ENCODE results near the gene NRG3. TPM values are rescaled to one million over a fixed set of nuclear protein-coding genes. Genes with fewer than 3 reads are reported as not detected.
A peak's percentile ranks its signal among the peaks of the same experiment; 100 is the strongest.

Gene NRG3
- polyA plus RNA-seq (ENCODE audit: insufficient read length), result 18.0 TPM
- long read RNA-seq, donor 1, result 0 reads
- long read RNA-seq, donor 2, result 0 reads
- long read RNA-seq, donor 3, result 0 reads
- long read RNA-seq, donor 4, result 0 reads
- long read RNA-seq, donor 5, result 0 reads
- long read RNA-seq, donor 6, result 0 reads
- long read RNA-seq, donor 7, partial matches to known transcripts, result 0 of 1 reads
- long read RNA-seq, donor 7, other reads (novel, unspliced or antisense), result 0 of 1 reads
- long read RNA-seq, donor 8, result 0 reads

DNA sequence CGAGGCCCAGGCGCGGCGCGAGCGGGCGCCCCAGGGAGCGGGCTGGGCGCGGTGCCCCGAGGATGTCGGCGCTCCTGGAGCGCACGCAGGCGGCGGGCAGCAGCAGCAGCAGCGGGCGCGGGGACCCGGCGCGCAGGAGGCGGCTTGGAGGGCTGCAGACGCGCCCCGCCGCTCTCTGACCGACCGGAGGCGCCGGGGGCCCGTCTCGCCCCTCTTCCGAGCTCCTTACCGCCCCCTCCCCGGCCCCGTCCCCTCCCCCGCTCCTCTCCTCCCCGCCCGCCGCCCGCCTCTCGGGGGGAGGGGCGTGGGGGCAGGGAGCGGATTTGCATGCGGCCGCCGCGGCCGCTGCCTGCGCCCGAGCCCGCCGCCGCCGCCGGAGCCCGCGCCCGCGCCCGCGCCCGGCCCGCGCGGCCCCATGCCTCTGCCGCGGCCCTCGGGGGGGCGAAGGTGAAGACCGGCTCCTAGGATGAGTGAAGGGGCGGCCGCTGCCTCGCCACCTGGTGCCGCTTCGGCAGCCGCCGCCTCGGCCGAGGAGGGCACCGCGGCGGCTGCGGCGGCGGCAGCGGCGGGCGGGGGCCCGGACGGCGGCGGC is at the start of gene NRG3:
TSS of gene NRG3 (plus strand) at position 320 of the 592 bp plus-strand sequence.
- no peak for DNase-seq

DNA sequence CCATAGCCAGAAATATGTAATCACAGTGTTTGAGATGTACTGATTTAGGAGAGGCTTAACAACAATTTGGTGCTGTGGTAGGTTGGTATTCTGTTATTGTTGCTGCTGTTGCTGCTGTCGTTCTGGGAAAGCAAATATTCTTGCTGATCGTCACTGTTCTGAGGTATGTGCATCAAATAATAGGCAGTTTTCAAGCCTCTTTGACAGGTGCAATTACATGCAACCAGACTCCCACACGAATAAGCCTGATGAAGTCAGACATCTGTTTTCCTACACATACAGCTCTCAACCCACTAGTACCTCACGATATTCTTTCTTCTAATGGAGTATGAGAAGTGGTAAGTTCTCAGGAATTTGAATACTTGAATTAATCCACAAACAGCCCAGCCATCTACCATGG is 46.7 kb upstream of the NRG3 start:
- no peak for DNase-seq

DNA sequence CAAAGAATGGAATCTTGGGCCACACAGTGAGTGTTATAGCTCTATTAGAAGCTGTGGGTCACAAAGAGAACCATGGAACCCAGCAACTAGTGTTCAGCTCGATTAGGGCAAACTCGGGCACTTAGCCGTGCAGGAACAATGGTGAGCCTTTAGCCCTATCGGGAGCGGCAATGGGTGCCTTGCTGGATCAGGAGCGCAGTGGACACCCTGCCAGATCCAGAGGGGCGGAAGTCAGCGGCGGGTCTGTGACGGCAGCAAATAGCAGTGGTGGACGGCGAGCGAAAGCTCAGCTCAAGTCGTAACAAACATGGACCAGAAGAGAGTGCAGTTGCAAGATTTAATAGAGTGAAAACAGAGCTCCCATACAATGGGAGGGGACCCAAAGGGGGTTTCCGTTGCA is 43.9 kb upstream of the NRG3 start:
- DNase-seq, result no peak

DNA sequence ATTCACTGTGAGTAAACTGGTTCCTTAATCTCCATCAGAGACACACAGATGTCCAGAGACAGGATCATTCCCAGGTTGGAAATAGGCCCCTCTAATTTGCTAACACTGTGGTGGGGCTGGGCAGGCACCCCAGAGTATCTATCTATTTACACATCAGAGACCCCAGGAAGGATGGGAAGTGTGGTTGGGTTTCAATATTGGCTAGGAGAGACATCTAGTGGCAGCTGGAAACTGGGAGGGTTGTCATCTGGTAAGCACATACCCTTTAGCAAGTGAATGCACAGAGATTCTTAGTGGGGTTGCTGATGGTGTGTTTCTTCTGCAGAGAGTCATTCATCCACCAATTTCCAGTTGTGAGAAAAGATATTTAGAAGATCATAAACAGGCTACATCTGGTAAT is 36.0 kb upstream of the NRG3 start:
- DNase-seq, result peak; percentile 26

DNA sequence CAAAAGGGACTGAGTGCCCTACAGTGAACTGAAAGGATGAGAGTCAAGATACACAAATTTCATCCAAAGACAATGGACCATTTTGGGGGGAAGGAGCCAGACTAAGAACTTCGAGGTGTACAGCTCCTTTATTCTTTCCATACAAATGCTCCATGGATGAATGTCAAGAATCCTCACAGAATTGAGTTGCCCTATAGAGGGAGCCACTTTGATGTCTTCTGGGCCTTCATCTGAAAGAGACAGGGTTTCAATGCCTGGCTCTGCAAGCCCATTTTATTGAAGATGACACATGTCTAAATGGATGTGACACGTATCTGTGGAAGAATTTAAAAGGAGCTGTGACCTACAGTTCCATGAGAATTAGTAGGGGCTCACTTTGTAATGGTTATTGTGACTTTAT is 32.0 kb upstream of the NRG3 start:
- no peak for DNase-seq

DNA sequence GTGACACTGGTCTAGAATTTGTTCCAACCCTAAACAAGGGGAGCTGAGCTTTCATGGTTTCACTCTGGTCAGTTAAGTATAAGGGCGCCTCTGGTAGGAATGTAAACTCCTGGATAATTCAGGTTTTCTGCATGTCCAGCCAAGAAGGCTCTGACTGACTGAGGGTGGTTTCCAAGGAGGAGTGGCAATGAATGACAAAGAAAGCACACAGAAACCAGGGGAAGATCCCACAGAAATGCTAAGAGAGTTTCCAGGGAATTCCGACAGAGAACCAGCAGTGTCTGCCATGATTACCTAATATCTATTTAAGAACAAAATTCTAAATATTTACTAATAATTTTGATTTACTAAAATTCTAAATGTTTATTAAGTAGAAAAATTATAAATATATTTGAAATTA is 27.3 kb upstream of the NRG3 start:
- DNase-seq, result no peak

DNA sequence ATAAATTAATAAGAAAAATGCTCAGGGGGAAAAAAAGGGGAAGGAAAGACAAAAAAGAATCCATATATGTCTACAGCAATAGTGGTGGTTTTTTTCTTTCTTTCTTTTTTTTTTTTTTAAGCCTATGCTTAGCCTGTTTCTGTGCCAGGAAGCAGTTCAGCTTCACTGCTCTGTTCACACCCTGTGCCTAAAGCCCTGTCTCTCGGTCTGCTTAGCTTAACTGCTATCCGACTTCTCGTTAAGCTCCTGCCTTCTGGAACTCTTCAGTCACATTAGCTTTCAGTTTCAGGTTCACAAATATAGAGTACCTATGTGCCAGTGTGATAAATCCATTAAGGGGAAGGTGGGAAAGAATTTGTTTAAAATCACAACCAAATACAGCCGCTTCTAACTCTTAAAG is 26.5 kb upstream of the NRG3 start:
- no peak for DNase-seq

DNA sequence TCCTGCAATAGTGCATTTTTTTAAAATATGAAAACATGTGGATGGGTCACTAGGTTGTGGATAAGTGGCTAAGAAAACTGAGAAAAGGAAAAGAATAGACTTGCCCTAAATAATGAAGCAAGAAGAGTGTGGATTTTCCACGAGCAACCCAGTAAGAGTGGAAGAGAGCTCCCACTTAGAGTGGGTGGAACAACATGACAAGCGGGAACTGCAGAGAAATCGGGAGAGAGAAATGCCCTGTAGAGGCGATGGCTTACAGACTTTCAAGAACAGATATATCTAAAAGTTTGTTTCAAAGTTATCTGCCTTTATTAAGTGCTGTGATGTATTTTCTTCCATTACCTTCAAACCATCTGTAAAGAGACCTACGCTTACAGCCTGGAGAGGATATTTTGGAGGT is 26.1 kb upstream of the NRG3 start:
- DNase-seq, result no peak

DNA sequence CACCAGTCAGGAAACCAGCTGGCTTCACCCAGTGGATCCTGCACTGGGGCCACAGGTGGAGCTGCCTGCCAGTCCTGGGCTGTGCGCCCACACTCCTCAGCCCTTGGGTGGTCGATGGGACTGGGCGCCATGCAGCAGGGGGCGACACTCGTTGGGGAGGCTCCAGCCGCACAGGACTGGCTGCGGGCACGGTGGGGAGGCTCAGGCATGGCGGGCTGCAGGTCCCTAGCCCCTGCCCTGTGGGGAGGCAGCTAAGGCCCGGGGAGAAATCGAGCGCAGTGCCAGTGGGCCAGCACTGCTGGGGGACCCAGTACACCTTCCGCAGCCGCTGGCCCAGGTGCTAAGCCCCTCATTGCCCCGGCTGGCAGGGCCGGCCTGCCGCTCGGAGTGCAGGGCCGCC is 12.4 kb upstream of the NRG3 start:
- DNase-seq, result no peak

DNA sequence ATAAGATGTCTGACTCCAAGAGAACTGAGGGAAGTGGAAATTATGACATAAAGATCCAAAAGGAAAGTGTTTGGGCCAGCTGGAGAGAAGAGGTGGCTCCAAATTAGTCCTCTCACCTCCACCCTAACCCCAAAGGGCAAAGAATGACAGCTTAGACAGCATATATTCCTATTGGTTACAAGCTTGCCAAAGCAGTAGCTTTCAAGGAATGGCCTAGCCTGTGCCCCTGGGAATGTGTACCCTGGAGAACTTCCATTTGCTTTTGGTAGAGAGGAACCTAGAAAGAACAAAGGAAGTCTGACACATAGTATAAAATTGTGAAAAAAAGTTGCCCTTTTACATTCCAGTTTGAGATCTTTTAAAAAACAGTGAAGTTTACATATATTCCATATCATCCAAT is 11.2 kb upstream of the NRG3 start:
- no peak for DNase-seq

DNA sequence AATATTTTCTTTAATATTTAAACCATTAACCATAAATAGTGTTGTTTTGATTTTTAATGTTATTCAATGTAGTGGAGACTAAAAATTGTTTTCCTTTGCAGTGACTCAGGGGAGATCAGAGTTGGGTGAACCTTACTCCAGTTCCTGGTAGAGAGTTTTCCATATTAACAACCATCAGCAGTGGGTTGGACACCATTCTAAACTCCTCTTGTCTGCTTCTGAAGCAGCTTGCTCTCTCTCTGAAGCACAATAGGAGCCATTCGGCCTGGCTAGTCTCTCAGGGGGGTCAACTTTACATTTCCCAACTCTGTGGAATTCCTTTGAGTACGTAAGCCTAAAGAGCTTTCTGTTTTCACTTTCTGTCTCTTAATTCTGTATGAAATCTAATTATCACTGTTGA is 9.4 kb upstream of the NRG3 start:
- no peak for DNase-seq

DNA sequence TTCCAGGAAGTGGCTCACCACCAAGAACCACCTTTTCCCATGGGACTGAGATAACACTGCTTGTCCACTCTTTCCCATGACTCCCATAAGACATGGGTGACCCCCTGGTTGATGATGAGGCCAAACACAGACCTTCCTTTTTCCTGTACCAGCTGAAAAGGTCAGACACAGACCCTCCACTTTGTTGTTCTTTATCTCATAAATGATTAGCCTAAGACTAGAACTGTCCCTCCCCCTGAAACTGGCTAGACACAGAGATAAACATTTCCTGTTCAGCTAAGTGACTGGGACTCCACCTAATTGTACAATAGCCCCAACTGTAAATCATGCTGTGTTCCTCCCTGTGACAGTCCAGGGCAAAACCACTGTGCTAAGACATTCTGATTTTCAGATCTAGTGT is 8.2 kb upstream of the NRG3 start:
- no peak for DNase-seq

DNA sequence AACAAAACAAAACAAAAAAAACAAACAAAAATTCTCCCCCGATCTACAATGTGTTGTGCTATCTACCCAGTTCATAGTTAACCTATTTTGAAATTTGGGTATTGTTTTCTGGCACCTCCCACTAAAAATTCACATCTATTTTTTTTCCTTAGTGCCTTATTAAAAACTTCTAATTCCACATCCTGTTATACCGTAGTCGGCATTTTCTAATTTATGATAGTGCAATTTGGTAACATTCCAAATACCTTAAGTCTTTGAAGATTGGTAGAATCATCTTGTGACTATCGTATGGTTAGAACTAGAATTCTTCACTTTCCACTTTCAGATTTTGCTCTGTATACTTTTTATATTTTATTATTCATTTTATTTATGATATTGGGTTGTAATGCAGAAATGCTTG is 4.5 kb upstream of the NRG3 start:
- no peak for DNase-seq

DNA sequence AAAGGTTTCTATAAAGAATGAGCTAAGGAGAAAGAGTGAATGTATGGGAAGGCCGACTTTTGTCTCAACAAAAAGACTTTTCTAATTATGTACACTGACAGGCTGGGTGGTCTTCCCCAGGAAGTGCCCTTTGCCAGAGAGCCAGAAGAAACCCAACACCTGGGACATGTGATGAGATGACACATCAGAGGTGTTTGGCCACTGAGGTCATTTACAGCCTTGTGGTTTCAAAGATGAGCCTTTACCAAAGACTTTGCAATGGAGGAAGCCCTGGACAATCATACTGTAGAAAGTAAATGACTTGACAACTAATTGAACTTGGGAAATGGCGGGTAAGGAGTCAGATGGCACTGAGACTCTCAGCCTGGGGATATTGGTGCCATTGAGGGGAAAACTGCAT is 3.4 kb upstream of the NRG3 start:
- no peak for DNase-seq

DNA sequence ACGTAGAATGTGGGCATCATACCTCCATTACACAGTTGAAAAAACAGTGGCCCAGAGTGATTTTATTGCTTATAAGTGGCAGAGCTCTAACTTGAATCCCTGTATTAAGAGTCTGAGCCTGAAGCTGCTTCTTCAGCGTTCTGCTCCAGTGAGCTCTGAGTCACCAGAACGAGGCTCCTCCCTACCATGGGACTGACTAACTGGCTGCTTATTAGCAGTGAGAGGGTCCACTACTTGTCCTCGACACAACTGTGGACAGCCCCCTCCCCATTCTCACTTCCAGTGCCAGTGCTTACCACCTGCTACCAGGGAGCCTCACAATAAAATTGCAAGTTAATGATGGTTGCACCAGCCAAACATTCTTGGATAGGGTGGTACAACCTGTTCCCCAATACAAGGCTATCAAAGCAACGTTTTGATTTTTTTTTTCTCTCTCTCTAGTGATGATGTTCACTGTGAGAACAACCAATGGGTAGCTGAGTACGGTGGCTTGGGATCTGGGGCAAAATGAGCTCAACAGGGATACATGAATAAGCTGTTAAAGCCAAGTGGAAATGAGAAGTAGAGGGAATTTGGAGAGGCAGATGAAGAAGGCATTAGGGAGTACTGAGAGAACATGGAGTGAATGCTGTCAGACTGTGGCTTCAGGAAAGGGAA is 2.7 kb upstream of the NRG3 start:
- no peak for DNase-seq

DNA sequence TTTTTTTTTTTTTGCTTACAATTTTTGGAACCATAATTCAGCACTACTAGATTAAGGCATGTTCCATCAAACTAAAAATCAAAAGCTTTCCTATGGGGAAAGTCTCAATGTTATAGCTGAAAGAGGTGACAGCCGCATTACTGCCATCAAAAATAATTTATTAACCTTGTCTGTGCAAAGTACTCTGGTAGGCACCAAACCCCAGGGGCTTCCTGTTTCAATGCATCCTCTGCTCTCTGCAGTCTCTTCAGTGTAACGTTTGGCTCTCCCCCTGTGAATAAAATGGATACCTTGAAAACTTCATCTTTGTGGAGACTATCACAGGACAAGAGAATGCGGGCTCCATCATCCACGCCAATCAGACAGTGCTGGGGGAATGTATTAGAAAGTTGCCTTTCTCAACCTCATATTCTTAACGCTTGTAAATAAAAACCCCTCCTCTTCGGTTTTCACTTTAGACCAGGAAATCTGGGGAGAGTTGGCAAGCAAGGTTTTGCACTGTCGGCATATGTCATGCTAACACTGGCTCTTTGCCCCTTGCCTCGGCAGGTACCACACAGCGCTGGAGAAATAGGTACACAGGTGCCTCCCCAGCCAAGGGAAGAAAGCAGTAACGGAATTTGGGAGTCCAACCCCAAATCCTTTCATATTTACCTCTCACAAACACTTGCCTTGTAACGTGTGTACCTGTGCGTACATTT is 1.6 kb upstream of the NRG3 start:
- no peak for DNase-seq

DNA sequence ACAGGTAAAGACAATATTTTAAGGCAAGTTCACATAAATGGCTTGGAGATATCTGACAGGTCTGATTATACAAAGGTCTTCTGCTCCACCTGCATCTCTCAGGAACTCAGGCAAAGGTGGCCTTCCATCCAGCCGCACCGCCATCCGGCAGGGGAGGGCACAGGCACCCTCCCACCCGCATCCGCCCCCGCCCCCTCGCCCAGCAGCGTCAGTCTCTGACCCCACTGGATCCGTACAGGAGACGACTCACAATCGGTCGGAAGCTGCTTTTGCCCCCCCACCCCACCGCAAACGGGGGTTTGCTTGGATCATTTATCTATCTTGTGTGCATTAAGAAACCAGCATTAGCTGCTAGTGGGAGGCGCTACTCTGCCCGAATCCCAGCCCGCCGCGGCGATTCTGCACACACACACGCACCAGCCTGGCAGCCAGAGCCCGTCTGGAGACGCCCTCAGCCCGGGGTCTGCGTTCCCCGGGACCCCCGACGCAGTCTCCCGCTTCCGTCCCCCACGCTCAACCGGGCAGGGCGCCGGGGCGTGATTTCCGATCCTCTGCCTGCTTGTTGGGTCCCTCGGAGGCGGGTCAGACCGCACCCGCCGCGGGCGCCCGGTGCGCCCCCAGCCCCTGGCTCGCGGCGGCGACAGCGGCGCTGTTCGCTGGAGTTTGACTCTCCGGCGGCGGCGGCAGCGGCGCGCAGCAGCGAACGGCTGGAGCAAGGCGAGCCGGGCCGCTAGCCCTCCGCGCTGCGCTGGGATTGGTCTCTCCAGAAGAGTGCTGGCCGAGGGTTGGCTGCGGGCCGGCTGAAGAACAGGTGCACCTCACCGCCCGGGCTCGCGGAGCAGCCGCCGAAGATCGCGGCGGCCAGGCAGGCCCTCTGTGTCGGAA is 820 bp upstream of the NRG3 start:
- peak; percentile 83 for DNase-seq

DNA sequence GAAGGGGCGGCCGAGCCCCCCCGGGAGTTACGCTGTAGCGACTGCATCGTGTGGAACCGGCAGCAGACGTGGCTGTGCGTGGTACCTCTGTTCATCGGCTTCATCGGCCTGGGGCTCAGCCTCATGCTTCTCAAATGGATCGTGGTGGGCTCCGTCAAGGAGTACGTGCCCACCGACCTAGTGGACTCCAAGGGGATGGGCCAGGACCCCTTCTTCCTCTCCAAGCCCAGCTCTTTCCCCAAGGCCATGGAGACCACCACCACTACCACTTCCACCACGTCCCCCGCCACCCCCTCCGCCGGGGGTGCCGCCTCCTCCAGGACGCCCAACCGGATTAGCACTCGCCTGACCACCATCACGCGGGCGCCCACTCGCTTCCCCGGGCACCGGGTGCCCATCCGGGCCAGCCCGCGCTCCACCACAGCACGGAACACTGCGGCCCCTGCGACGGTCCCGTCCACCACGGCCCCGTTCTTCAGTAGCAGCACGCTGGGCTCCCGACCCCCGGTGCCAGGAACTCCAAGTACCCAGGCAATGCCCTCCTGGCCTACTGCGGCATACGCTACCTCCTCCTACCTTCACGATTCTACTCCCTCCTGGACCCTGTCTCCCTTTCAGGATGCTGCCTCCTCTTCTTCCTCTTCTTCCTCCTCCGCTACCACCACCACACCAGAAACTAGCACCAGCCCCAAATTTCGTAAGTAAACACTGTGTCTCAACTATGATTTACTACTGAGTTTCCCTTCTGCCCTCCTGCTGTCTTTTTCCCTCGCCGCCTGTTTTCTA is 666 bp downstream of the NRG3 start:
- DNase-seq, result no peak

DNA sequence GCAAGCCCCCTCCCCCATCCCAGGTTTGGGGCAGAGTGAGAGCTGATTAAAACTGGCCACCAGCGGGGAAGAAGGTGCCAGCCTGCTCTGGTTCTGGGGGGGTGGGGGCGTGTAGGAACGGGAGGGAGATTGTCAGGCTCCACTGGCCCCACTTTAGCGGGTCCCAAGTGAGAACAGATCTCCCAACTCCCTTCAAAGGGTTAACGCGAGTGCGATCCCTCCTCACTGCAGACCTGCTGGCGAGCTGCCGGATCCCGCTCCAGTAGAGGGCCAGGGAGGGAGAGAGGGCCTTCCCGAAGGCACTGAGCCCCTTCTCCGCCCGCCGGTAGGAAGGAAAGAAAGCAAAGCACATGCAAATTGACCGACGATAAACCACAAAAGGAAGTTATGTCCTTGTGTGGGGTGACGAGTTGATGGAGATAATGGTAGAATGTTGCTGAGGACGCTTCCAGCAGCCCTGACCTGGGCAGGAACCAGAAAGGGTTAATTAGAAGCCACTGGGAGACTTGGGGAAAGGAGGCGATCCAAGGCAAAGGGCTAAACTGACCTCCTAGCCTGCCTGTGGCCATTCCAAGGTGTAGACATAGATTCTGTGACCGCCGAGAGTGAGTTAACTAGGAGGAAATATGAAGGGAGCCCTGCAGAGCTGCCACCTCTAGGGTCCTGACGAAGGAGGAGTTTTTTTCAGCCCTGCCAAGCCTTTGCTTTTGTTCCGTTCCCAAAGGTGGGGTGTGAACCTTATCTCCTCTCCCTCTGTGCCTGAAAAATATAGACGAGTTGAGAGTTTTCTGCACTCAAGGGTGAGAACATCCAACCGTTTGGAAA is 1.5 kb downstream of the NRG3 start:
- DNase-seq, result no peak

DNA sequence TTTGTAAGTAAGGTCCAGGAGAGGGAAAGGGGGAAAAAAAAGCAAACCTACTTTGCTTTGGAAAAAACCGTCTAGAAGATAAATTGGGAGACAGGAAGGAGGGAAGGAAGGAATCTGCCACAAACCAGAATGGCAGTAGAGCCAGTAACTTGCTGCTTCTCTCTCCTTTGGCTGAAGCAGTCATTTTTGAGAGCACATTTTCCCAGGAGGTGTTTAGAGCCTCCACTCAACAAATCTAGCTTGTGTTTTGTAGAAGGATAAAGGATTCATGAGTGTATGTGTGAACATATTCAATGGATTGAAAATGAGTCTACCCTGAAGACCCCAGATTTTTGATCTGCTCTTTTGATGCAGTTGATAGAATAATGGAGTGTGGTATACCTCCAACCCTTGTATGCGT is 2.6 kb downstream of the NRG3 start:
- DNase-seq, result no peak

DNA sequence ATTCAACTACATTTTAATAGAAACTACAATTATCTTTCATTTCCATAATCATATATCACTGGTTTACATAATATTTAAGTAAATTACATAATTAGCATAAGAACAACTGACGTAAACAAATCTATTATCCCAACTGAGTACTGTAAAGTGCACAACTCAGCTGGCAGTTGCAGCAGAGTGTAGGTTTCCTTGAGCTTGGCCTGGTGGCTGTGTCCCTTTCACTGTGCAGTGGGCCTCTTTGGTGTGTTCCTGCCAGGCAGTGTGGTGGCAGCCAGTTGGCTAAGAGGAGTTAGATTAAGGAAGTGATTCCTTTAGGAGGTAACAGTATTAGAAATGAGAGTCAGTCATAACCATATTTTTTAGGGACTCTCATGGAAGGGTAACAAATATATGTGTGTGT is 7.0 kb downstream of the NRG3 start:
- DNase-seq, result no peak

Measured in left kidney (tissue), 8 donors.